Coronary artery (tissue), 2 donors: Measurements from ENCODE around the gene GAB1.

Experiments
- DNase-seq: peaks from one replicate; pipeline ENCODE4 v3.0.0-alpha.2; 2017; ENCODE audit warnings: low spot score
- H3K27ac ChIP-seq, 2 donors: fragments of 200-600 bp; sonication (generic); one replicate each; pipeline ENCODE4 v1.5.1; 2016 to 2019
- H3K4me3 ChIP-seq: fragments of 200-600 bp; sonication (generic); 2 replicates; pipeline ENCODE4 v1.5.1; 2016; ENCODE audit warnings: mild to moderate bottlenecking, moderate library complexity
- TF ChIP-seq, protein P1 (sequence below): fragments of 200-600 bp; sonication (generic); IDR thresholded peaks from one replicate; pipeline ENCODE4 v1.5.1; 2019; ENCODE audit warnings: antibody characterized with exemption

The GAB1 gene

GRCh38 chr4:143412420-143412758, 75.7 kb downstream of the GAB1 start:
- Histone ChIP-seq H3K4me3 (no peak overlapping the region), H3K27ac (peak overlapping the region in 1 of 2 donors; percentile 43)
- no peak for DNase-seq
- TF ChIP-seq, protein P1, sequence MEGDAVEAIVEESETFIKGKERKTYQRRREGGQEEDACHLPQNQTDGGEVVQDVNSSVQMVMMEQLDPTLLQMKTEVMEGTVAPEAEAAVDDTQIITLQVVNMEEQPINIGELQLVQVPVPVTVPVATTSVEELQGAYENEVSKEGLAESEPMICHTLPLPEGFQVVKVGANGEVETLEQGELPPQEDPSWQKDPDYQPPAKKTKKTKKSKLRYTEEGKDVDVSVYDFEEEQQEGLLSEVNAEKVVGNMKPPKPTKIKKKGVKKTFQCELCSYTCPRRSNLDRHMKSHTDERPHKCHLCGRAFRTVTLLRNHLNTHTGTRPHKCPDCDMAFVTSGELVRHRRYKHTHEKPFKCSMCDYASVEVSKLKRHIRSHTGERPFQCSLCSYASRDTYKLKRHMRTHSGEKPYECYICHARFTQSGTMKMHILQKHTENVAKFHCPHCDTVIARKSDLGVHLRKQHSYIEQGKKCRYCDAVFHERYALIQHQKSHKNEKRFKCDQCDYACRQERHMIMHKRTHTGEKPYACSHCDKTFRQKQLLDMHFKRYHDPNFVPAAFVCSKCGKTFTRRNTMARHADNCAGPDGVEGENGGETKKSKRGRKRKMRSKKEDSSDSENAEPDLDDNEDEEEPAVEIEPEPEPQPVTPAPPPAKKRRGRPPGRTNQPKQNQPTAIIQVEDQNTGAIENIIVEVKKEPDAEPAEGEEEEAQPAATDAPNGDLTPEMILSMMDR: no peak

GRCh38 chr4:143417679-143418403, 81.2 kb downstream of the GAB1 start:
- TF ChIP-seq, protein P1: no peak
- H3K4me3 ChIP-seq: no peak overlapping the region
- no peak overlapping the region for H3K27ac ChIP-seq
- DNase-seq: no peak

- DNase-seq: no peak
- TF ChIP-seq, protein P1: no peak
- H3K27ac ChIP-seq: no peak overlapping the region
- no peak overlapping the region for H3K4me3 ChIP-seq
These were observed 83.6 kb downstream of the GAB1 start for GRCh38 chr4:143420227-143420626.

GRCh38 chr4:143421609-143422008, 84.9 kb downstream of the GAB1 start:
- TF ChIP-seq, protein P1: no peak
- no peak overlapping the region for H3K4me3 ChIP-seq
- no peak for DNase-seq
- H3K27ac ChIP-seq: no peak overlapping the region

GRCh38 chr4:143424276-143424675, 87.6 kb downstream of the GAB1 start:
- no peak overlapping the region for H3K27ac ChIP-seq
- TF ChIP-seq, protein P1: no peak
- no peak for DNase-seq

DNA sequence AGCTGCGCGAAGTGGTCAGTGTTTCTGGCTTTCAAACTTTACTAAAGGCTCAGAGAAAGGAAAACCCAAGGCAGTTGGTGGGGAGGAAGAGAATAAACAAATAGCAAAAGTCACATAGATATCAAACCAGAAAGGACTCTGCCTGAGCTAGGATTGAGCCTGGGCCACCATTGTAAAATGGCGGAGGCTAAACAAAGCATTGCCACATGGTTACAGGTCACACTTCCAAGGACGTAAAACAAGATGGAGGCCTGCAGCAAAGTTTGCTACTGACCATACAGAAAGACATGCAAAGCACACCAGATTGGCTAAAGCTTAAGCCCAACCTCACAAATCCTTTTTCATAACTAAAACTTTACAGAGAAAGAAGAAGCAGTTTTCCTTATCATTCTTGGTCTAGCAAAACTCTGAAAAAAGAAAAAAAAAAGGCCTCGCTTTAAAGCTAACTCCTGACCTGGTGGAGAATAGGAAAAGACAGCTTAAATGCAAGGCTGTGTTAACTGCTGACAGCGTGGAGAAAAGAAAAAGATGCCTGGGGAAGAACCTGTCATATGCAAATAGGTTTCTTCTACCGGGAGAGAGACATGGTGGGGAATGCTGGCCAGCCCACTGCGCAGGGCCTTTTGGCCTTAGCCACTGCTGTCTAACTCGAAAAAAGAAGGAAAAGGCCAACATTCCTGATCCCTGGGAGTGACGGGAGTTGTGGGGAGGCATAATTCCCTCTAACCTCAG, 95.0 kb downstream of the GAB1 start:
- DNase-seq: no peak
- Histone ChIP-seq H3K4me3 (no peak overlapping the region), H3K27ac (no peak overlapping the region)
- TF ChIP-seq, protein P1: no peak

More at GRCh38 chr4:143424276-143424675, 87.6 kb downstream of the GAB1 start:
- no peak overlapping the region for H3K4me3 ChIP-seq

DNA sequence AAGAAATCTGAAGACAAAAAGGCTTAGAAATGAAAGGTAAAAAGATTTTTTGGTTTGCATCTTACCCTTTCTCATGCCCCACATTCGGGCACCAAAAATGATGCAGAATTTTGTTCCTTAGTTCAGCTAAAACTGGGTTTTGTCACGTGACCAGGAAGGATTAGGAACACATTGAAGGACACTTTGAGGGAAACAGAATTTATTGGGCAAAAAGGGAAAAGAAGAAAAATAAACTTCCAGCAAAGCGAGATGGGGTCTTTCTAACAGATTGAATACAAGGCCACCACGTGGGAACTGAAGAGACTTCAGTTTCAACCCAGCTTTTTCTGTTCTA, 95.5 kb downstream of the GAB1 start:
- no peak overlapping the region for H3K27ac ChIP-seq

More for the DNA sequence above, 95.5 kb downstream of the GAB1 start:
- TF ChIP-seq, protein P1: no peak
- no peak overlapping the region for H3K4me3 ChIP-seq
- no peak for DNase-seq
